ENCODE data around the gene CLCN5. TPM values are rescaled to one million over a fixed set of nuclear protein-coding genes. Genes with fewer than 3 reads are reported as not detected.
A peak's percentile ranks its signal among the peaks of the same experiment; 100 is the strongest.

CLCN5 gene
- total RNA-seq, result 2.1 TPM
- long read RNA-seq, result 0 reads

DNA sequence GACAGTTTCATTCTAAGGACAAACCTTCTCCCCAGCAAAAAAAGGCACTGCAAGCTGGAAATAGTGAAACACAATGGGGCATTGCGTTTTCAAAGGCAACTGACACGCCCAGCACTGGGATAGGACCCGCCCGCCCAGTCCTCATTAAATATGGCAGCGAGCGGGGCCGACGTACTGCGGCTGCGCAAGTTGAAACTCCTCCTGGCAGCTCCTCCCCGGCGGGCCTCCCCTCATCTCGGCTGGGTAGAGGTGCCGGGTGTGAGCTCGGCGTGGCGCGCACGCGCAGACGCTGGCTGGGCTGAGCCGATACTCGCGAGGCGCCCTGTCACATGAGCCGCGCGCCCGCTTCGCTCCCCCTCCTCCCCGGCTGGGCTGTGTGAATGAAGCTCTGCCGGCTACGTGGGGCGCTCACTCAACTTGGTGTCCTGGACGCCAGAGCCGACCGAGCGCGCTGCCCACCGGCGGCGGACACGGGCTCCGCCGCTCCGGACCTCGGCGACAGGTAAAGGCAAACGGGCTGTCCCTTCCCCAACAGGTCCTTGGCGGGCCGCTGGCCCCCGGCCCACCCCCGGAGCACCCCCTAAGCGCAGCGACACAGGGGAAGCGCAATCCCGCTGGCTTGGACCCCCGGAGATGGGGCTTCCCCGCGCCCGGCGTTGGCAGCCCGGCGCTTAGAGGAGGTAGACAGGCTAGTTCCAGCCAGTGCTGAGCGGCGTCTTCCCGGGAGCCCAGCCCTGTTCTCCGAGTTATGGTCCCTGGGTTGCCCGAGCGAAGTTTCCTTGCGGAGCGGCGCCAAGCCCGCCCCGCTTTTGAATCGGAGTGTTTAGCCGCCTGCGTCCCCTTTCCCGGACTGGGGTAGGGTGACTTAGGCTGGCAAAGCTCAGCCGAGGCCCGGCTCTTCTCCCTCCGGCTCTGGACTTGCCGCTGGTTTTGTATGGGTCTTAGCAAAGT lies at the start of gene CLCN5:
Gene CLCN5, plus strand, starts transcription at position 306 of the 951 bp plus-strand sequence. CDS start 2,703 bp downstream, outside the sequence.
- intact Hi-C loops (cut with DNase I), result loop anchor here (5.0 kb wide), 1 partner anchor 160 kb away; no protein-coding TSS in a partner anchor
- DNase-seq (ENCODE audit: low spot score), result peak; percentile 97

DNA sequence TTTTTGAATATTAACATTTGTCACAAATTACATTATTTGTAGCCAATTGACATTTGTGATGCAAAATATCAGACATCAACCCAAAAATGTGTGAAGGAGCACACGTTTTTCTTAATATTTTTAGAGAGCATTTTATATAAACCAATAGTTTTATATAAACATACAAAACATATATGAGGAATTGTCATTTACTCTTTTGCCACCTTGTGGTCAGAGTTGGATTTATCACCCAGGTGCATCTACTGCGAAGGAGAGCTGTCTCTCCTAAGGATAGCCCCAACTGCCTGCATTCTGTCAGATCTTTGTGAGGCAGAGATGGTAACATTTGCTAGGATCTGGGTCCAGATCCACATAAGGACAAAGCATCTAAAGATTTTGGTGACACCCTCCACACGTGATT lies 45.6 kb upstream of the CLCN5 start:
- intact Hi-C loops (cut with DNase I), result no loop called here
- no peak for DNase-seq (ENCODE audit: low spot score)

DNA sequence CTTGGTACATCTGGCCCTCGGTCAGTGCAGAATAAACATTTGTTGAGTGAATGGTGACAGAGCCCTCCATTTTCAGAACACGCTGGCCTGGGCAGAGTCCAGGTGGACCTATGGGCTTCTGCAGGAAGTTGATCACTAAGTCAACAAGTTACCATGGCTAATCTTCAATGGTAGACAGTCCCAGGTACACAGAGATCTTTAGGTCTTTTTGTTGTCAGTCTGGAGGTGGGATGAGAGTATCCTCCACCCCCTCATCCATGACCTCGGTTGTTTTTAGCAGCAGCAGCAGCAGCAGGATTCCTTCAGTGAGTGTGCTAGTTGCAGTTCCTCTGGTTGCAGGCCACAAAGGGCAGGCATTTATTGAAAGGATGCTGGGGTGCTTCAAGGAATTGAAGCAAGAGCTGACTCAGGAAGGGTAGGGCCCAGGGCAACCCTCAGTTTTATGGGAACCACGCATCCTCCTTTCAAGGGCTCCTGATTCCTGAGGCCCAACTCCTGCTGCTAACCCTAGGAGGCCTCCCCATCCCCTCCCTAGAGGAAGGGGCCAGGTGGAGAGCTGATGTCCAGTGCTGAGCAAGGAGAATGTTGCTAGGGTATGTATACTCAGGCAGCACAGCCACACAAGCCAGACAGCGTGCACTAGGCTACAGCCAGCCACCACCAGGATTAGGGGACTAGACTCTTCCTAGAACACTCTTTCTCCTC lies 44.8 kb upstream of the CLCN5 start:
- DNase-seq (ENCODE audit: low spot score), result no peak
- intact Hi-C loops (cut with DNase I), result no loop called here

DNA sequence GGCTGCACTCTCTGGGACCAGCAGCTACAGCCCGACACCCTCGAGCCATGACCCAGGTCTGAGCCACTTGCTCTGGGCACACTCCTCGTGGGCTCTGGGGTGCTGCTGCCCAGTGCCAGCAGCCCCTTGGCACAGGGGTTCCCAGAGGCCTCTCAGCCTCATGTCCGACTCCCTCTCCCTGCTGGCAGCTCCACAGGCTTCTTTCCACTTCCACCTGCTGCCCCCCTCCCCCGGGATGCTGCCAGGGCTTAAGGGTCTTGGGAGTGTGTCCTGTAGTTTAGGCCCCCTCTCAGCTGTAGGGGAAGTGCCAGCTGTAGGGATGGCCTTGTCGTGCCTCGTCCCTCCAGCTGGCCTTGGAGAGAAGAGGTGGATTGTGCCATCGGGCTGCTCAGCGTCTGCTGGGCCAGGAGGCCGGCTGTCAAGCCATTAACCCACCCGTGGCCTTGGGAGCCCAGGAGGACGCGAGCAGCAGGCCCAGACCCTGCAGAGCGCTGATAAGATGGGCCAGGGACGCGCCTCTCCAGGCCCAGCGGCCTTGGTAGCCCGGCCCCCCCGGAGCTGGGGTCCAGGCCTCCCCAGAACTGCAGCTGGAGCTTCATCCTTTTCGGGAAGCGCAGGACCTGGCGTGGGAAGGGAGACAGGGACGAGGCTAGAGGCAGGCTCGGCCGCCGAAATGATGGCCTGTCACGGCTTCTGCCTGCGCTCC lies 44.1 kb upstream of the CLCN5 start:
- intact Hi-C loops (cut with DNase I), result no loop called here

DNA sequence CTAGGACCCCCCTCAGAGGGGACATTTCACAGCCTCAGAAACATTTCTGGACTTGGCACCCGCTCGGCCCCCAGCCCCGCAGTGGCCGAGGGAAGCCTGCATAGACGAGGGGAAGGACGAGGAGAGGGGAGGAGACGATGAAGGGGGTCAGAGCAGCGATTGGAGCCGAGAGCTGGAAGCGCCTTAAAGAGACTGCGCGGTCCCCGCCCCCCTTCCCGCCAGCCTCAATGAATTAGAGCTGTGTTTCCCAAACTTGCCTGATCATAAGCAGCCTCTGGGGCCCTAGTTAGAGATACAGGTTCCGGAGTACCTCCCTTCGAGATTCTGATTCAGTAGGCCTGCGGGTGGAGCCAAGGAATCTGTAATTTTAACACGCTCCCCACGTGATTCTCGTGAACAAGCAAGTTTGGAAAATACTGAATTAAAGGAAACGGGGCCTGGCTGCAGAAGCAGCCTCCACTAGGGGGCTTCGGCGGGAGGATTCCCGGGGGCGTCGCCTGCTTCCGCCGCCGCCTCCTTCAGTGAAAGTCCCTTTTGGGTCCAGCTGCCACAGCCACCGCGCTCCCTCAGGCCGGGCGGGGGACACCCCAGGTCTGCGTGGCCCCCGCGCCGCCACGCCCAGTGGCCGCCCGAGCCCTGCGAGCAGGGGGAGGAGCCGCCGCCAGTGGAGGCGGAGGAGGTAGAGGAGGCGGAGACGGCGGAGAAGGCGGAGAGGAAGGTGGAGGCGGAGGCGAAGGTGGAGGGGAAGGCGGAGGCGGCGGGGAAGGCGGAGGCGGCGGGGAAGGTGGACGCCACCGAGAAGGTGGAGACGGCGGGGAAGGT lies 43.4 kb upstream of the CLCN5 start, which contains the start of gene USP27X:
Gene USP27X, plus strand, starts transcription at position 651 of the 822 bp plus-strand sequence. CDS start 824 bp downstream, outside the sequence.
- intact Hi-C loops (cut with DNase I), result no loop called here
- DNase-seq (ENCODE audit: low spot score), result peak; percentile 87

More for the DNA sequence above, 44.1 kb upstream of the CLCN5 start:
- no peak for DNase-seq (ENCODE audit: low spot score)

DNA sequence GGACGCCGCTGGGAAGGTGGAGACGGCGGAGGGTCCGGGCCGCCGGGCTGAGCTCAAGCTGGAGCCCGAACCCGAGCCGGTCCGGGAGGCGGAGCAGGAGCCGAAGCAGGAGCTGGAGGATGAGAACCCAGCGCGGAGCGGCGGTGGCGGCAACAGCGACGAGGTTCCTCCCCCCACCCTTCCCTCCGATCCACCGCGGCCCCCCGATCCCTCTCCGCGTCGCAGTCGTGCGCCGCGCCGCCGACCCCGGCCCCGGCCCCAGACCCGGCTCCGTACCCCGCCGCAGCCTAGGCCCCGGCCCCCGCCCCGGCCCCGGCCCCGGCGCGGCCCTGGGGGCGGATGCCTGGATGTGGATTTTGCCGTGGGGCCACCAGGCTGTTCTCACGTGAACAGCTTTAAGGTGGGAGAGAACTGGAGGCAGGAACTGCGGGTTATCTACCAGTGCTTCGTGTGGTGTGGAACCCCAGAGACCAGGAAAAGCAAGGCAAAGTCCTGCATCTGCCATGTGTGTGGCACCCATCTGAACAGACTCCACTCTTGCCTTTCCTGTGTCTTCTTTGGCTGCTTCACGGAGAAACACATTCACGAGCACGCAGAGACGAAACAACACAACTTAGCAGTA lies 42.6 kb upstream of the CLCN5 start:
- no peak for DNase-seq (ENCODE audit: low spot score)
- intact Hi-C loops (cut with DNase I), result no loop called here

DNA sequence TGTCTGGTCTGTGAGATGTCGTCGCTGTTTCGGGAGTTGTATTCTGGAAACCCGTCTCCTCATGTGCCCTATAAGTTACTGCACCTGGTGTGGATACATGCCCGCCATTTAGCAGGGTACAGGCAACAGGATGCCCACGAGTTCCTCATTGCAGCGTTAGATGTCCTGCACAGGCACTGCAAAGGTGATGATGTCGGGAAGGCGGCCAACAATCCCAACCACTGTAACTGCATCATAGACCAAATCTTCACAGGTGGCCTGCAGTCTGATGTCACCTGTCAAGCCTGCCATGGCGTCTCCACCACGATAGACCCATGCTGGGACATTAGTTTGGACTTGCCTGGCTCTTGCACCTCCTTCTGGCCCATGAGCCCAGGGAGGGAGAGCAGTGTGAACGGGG lies 41.7 kb upstream of the CLCN5 start:
- intact Hi-C loops (cut with DNase I), result no loop called here
- DNase-seq (ENCODE audit: low spot score), result no peak

DNA sequence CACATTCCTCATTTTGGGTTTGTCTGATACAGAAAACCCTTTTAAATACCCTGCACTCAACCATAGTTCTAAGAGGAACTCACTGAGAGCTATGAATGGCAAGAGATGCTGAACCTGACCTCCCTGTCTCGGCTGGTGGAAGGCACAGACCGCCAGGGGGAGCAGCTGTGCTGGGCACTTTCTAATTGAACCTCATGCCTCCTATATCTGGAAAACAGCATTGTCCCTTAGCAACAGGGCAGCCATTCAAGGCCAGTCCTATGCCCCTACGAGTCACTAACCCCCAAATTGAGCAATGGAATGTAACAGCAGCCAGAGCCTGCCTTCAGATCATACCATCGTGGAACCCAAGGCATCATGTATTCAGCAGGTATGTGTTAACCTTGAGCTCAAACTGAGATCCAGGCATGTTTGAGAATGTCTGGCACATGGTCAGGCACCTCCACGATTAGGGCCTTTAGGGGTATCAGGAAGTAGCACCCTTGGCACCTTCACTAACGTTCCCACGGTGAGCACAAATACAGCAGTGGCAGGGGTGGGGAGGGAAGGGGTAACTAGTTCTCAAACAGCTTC lies 38.0 kb upstream of the CLCN5 start:
- intact Hi-C loops (cut with DNase I), result no loop called here

DNA sequence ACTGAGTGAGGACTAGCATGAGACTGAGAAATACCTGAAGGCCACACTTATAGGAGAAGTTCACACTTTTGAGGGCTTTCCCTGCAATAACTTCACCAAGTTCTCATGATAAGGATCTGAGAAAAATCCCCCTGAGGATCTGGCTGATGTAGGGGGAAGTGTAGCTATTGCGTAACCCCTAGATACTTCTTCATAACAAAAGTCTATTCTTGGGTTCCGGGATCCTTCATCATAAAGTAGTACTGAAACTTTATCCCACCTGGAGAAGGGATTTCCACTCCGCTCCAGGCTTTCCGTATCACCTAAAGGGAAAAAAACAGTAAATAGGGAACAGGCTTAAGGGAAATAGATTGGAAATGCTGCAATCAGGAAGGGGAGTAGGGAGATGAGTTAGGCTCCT lies 29.9 kb upstream of the CLCN5 start:
- DNase-seq (ENCODE audit: low spot score), result no peak
- intact Hi-C loops (cut with DNase I), result no loop called here

More for the DNA sequence above, 38.0 kb upstream of the CLCN5 start:
- DNase-seq (ENCODE audit: low spot score), result no peak

DNA sequence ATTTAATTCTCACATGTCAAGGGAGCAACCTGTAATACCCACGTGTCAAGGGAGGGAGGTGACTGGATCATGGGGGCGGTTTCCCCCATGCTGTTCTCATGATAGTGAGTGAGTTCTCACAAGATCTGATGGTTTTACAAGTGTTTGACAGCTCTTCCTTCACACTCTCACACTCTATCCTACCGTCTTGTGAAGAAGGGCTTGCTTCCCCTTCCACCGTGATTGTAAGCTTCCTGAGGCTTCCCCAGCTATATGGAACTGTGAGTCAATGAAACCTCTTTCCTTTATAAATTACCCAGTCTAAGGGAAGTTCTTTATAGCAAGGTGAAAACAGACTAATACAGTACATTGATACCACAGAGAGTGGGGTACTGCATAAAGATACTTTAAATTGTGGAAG lies 25.4 kb upstream of the CLCN5 start:
- intact Hi-C loops (cut with DNase I), result no loop called here
- no peak for DNase-seq (ENCODE audit: low spot score)

DNA sequence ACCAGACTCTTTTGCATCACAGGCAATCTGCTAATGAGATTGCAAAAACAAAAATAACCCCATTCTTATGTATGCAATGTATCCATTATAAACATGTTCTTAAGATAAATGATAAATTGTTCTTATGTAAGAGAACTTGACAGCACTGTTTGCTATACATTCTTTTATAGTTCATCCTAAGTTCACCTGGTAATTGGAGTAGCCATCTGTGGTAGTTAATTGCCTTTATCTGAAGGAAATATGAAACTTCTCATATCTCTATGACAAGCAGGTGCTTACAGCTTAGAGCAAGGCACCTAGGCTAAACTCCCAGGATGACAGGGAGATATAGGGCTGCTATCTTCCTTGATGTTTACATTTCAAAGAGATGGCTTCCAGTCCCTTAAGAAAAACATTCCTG lies 21.3 kb upstream of the CLCN5 start:
- DNase-seq (ENCODE audit: low spot score), result no peak
- intact Hi-C loops (cut with DNase I), result no loop called here

DNA sequence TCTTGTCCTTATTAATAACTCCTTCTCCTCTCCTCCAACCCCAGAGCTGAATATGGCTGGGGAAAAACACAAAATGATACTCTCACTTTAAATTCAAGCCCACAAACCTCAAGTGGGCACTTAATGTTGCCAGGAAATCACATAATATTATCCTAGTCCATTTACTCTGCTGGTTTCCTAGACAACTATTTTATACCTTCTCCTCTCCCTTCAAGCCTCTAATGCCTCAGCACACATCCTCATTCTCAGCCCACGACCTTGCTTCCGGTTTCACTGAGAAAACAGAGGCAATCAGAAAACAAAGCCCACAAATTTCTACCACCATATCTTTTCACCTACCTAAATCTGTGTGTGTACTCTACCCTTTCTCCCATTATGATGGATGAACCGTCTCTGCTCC lies 12.1 kb upstream of the CLCN5 start:
- DNase-seq (ENCODE audit: low spot score), result no peak
- intact Hi-C loops (cut with DNase I), result no loop called here

DNA sequence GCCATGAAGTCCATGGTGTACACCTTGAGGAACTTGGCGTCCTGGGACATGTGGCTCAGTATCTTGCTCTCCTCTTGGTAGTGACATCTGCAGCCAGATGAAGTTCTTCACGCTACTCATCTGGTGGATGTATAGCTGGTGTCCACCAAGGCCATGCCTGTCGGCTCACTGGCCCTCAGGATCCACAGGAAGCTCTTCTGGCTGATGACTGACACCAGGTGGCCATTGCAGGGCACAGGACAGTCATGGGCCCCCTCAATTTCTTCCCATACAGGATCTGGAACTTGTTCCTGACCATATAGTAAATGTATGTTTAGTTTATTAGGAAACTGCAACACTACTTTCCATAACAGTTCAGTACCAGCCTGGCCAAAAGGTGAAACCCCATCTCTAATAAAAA lies 10.3 kb upstream of the CLCN5 start:
- DNase-seq (ENCODE audit: low spot score), result no peak
- intact Hi-C loops (cut with DNase I), result no loop called here

DNA sequence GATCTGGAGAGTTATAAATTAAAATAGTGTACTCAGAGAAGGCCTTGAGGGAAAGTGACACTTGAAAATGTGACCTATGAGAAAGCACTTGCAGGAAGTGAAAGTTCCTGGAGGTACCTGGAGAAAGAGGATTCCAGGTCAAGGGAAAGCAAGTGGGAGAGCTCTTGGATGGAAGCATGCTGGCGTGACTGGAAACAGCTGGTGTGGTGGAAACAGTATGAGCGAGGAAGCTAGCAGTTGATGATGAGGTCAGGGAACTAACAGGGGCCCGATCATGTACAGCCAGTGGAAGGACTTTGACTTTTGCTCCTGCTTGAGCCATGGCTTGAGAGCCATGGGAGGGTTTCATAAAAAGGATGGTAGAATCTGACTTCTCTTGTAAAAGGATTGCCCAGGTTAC lies 9.5 kb upstream of the CLCN5 start:
- no peak for DNase-seq (ENCODE audit: low spot score)
- intact Hi-C loops (cut with DNase I), result no loop called here

DNA sequence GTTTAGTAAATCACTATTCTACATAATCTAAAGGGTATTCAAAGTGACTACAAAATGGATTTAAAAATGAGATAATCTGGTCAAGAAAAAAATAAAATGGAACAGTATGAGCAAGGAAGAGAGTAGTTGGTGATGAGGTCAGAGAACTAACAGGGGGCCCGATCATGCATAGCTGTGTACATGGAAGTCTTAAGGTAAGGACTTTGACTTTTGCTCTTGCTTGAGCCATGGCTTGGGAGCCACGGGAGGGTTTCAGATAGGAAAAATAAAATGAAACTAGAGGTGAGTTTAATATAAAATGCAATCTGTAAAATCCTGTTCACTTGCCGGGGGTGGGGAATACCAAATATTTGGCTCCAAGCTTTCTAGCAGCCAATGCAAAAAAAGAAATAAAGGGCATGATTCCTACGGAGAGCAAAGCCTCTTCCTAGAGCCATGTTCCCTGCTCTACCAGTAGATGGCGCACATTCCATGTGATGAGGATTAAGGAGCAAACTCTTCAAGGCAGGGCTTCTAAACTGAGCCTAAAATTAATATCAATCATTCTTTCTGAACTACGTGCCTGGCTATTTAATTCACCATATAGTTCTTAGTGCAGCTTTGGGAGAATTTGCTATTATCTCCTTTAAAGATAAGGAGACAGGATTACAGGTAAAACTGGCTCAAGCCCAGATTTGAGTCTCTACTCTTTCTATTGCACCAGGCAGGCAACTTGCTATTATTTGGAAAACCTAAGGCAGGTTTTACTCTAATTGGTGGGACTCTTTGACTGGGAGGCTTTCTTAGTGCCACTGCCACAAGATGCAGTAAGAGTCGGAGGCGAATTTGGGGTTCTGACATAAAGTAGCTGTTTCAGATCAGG lies 6.8 kb upstream of the CLCN5 start:
- no peak for DNase-seq (ENCODE audit: low spot score)
- intact Hi-C loops (cut with DNase I), result no loop called here

DNA sequence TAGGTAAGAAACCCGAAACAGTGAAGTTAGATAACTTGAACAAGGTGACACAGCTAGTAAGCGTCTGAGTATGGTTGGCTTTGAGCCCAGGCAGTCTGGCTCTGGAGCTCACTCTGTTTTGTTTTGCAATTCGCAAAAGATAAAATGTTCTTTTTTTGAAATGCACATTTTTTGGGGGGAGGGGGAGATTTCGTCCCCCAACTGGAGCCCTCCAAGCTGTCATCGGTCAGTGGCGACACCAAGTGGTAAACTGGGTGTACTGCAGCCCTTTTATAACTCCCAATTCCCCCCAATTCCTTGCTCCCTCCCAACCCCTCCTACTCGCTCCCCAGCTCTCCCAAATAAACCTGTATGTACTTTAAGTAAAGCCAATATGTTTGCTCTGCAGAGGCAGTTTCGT lies 2.8 kb upstream of the CLCN5 start:
- intact Hi-C loops (cut with DNase I), result loop anchor here (5.0 kb wide), 1 partner anchor 163 kb away; no protein-coding TSS in a partner anchor

DNA sequence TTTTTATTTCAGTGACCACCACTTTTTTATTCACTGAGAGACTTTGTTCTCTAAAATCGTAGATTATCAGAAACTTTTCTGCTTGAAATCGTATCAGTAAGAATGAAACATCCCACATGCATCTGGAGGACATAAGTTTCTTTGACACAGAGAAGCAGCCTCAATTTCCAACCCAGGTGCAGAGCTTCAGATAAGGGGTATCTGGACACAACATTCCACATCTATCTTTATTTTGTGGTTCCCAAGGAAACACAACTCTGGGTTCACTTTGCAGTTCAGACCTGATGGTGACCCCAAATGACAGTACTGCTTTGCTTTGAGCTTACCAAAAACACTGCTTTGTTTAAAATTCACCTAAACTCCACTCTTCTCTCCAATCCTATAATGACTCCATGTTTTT lies 1.3 kb upstream of the CLCN5 start:
- intact Hi-C loops (cut with DNase I), result loop anchor here (5.0 kb wide), 1 partner anchor 161 kb away; no protein-coding TSS in a partner anchor
- no peak for DNase-seq (ENCODE audit: low spot score)

More for the DNA sequence above, 2.8 kb upstream of the CLCN5 start:
- DNase-seq (ENCODE audit: low spot score), result no peak
